GM18526 (cell line): ENCODE results near the gene PSMB7.

Experiments
- POLR2A ChIP-seq: IDR thresholded peaks from 3 replicates; pipeline ENCODE4 v1.6.1; 2011; ENCODE audit not compliant: insufficient read length; ENCODE audit errors: extremely low read depth

Gene PSMB7

GRCh38 chr9:124343533-124344290 is 71.5 kb downstream of the PSMB7 start:
- no peak for TF ChIP-seq POLR2A

- TF ChIP-seq POLR2A: no peak
Measured at GRCh38 chr9:124342776-124343485, 72.3 kb downstream of the PSMB7 start.

GRCh38 chr9:124342402-124342775 is 72.9 kb downstream of the PSMB7 start:
- no peak for TF ChIP-seq POLR2A

GRCh38 chr9:124341455-124342170 is 73.6 kb downstream of the PSMB7 start:
- no peak for TF ChIP-seq POLR2A

- TF ChIP-seq POLR2A: no peak
Measured at GRCh38 chr9:124340219-124341069, 74.8 kb downstream of the PSMB7 start.

- no peak for TF ChIP-seq POLR2A
Measured at GRCh38 chr9:124339603-124340146, 75.6 kb downstream of the PSMB7 start.

GRCh38 chr9:124337562-124337961 is 77.7 kb downstream of the PSMB7 start:
- TF ChIP-seq POLR2A: no peak

GRCh38 chr9:124335320-124335707 is 79.9 kb downstream of the PSMB7 start:
- no peak for TF ChIP-seq POLR2A

GRCh38 chr9:124334568-124335319 is 80.5 kb downstream of the PSMB7 start:
- no peak for TF ChIP-seq POLR2A

GRCh38 chr9:124333203-124333579 is 82.1 kb downstream of the PSMB7 start:
- TF ChIP-seq POLR2A: no peak

- TF ChIP-seq POLR2A: no peak
Measured at GRCh38 chr9:124332361-124333202, 82.7 kb downstream of the PSMB7 start.

GRCh38 chr9:124331580-124331979 is 83.7 kb downstream of the PSMB7 start:
- no peak for TF ChIP-seq POLR2A

GRCh38 chr9:124330011-124330697 is 85.1 kb downstream of the PSMB7 start:
- TF ChIP-seq POLR2A: no peak
